HFF-Myc (cell line): Measurements from ENCODE around the gene SYS1.

Source experiments
- DNase-seq: peaks from one replicate; pipeline ENCODE4 v3.0.0-alpha.2; 2011; ENCODE audit warnings: low read depth; ENCODE audit errors: extremely low read depth
- H3K4me3 ChIP-seq: replicated peaks from 2 replicates; pipeline ENCODE4 v1.5.1; 2011; ENCODE audit warnings: low read depth, mild to moderate bottlenecking, control low read depth, low read length
- TF ChIP-seq, protein P1 (sequence below): IDR thresholded peaks from 2 replicates; pipeline ENCODE4 v1.5.1; 2012; ENCODE audit warnings: mild to moderate bottlenecking, low read depth, low read length, control low read depth; ENCODE audit errors: missing control alignments

Gene SYS1

DNA sequence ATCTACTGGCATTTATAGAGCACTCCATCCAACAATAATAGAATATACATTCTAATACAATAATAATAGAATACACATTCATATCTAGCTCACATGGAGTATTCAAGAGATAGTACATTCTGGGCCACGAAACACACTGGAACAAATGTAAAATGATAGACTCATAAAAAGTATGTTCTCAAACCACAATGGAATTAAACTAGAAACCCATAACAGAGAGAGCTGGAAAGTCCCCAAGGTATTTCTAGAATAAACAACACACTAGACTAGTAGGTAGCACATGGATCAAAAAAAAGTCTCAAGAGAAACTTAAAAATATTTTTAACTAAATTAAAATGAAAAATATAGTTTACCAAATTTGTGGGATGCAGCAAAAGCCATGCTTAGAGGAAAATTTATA lies 24.3 kb downstream of the SYS1 start:
- TF ChIP-seq, protein P1, sequence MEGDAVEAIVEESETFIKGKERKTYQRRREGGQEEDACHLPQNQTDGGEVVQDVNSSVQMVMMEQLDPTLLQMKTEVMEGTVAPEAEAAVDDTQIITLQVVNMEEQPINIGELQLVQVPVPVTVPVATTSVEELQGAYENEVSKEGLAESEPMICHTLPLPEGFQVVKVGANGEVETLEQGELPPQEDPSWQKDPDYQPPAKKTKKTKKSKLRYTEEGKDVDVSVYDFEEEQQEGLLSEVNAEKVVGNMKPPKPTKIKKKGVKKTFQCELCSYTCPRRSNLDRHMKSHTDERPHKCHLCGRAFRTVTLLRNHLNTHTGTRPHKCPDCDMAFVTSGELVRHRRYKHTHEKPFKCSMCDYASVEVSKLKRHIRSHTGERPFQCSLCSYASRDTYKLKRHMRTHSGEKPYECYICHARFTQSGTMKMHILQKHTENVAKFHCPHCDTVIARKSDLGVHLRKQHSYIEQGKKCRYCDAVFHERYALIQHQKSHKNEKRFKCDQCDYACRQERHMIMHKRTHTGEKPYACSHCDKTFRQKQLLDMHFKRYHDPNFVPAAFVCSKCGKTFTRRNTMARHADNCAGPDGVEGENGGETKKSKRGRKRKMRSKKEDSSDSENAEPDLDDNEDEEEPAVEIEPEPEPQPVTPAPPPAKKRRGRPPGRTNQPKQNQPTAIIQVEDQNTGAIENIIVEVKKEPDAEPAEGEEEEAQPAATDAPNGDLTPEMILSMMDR, result no peak

DNA sequence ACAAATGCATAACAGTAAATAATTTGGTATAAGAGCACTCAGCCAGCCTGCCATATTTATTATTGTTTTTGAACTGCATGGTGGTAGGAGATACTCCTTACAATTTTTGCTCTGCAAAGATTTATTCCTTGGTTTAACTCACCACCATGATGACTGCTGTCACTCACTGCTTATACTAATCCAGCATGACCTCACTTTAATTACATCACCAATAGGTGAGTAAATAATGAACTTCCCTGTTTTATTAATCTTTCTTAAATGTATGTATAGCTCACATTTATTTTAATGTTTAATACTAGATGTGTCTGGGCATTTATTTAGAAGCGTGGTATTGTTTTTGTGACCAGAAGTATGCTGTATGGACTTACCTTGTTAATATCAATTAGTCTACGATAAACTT lies 28.0 kb downstream of the SYS1 start:
- no peak overlapping the region for H3K4me3 ChIP-seq
- DNase-seq, result no peak
- TF ChIP-seq, protein P1, result no peak

More for the DNA sequence above, 24.3 kb downstream of the SYS1 start:
- no peak overlapping the region for H3K4me3 ChIP-seq
- DNase-seq, result no peak

DNA sequence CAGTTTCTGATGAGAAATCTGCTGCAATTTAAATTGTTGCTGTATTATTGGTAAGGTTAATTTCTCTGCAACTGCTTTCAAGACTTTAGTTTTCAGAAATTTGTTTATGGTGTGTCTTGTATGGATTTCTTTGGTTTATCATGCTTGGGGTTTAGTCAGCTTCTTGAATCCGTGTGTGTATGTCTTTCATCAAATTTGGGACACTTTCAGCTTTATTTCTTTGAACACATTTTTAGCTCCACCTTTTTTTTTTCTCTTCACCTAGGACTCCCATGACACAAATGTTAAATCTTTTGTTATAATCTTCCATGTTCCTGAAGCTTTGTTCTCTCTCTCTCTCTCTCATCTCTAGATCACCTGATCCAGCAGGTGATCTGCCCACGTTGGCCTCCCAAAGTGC lies 28.6 kb downstream of the SYS1 start:
- H3K4me3 ChIP-seq, result no peak overlapping the region
- no peak for DNase-seq
- TF ChIP-seq, protein P1, result no peak

DNA sequence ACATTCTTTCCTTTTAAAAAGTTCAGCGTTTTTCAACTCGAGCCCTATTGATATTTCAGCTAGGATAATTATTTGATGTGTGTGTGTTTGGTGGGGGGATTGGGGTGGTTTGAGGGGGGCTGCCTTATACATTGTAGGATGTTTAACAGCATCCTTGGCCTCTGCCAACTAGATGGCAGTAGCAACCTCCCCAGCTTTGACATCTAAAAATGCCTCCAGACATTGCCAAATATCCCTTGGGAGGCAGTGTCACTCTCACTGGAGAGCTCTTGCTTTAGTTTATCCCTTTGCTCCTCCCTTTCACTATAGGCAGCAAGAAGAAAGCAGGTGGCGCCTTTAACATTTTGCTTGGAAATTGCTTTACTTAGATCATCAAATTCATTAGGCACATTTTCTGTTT lies 29.8 kb downstream of the SYS1 start:
- TF ChIP-seq, protein P1, result no peak
- no peak for DNase-seq
- no peak overlapping the region for H3K4me3 ChIP-seq

DNA sequence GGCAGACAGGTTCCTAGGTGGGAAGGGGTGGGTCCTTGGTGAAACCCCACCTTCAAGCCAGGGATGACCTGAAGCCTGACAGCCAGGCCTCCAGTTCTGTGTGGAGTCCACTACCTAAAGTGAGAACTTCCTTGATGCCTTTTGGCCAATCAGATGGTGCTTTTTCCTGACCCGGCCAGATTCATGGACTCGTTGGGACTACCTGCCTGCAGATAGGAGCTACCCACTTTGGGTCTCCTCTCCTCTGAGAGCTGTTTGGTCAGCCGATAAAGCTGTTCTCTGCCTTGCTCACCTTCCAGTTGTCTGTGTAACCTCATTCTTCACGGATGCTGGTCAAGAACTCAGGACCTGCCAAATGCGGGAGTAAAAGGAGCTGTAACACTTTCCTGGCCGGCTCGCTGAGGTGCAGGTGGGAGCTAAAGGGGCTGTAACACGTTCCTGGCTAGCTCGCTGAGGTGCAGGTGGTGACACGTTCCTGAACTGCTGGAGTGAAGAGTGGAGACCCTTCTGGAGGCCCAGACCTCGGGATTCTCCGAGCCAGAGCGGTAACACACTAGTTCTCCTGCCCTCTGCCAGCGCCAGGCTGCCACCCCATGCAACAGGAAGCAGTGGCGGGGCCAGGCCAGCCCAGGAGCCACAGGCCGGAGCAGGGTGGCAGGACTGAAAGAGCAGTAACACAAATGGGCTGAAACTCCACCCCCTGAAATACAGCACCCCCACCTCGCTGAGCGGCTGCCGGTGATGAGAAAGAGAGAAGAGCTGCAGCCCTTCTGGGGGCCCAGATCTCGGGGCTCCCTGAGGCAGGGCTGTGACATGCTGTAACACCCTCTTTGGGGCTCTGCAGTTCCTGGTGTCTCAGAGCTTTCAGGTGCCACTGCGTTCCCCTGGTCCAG lies 31.5 kb downstream of the SYS1 start:
- no peak overlapping the region for H3K4me3 ChIP-seq
- TF ChIP-seq, protein P1, result no peak
- DNase-seq, result no peak

DNA sequence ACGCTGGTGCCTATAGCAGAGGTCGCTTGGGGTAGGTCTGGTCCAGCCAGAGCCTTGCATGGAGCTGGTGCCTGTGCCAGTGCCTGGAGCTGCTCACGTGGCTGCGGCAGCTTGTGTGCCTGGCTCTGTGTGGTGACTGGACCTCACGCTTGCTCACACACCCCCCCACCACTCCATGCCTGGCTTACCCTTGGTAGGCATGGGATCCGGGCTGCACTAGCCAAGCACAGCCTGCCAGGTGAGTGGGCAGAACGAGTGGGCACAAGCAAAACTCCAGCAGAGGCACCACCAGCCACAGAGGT lies 32.1 kb downstream of the SYS1 start:
- TF ChIP-seq, protein P1, result no peak

DNA sequence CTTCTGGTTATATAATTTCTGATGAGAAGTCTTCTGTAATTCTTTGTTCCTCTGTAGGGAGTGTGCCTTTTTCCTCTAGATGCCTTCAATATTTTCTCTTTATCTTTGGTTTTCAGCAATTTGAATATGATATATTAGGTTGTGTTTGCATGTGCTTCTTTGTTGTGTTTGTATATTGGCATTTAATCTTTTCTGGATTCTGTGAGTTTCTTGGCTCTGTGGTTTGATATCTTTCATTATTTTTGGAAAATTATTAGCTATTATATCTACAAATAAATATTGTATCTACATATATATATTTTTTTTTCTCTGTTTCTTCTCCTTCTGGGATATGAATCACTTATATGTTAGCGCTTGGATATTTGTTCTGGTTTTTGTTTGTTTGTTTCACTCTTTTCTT lies 36.1 kb downstream of the SYS1 start:
- no peak overlapping the region for H3K4me3 ChIP-seq
- DNase-seq, result no peak
- TF ChIP-seq, protein P1, result no peak

More for the DNA sequence above, 32.1 kb downstream of the SYS1 start:
- H3K4me3 ChIP-seq, result no peak overlapping the region
- DNase-seq, result no peak
